ENCODE data around the gene CYP46A1. TPM values are rescaled to one million over a fixed set of nuclear protein-coding genes. Genes with fewer than 3 reads are reported as not detected.

CYP46A1 gene
- total RNA-seq, 1 donor from 2014 or later: 2.5 TPM

DNA sequence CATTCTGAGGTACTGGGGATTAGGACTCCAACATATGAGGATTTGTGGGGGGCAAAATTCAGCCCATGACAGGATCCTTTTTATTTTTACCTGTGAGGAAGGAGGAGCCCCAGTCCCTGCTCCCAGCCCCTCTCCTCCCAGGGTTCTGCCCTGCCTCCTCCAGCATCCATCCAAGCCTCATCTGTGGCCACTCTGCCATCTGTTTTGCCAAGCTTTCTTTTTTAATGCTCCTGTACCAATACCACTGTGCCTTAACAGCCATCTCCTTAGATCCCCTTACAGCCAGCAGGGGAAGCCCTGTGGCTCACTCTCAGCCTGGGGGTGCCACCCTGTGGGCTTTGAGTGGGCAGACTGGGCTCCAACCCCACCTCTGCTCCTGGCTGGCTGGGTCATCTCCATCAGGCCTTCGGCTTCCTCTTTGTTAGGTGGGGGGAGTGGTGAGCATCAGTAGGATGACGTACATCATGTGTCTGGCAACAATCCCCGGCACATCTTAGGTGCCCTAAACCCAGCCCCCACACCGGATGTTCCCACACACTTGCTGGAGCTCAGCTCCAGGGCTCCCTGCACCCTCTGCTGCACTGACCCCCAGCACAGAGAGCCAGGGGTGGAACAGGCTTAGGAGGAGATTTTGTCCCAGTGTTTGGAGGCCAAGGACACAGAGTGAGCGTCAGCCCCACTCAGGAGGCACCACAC lies 40.2 kb downstream of the CYP46A1 start:
- intact Hi-C loops (cut with DNase I): no loop called here
- DNase-seq (ENCODE audit: low spot score) (peak; percentile 43), ATAC-seq (no peak)

DNA sequence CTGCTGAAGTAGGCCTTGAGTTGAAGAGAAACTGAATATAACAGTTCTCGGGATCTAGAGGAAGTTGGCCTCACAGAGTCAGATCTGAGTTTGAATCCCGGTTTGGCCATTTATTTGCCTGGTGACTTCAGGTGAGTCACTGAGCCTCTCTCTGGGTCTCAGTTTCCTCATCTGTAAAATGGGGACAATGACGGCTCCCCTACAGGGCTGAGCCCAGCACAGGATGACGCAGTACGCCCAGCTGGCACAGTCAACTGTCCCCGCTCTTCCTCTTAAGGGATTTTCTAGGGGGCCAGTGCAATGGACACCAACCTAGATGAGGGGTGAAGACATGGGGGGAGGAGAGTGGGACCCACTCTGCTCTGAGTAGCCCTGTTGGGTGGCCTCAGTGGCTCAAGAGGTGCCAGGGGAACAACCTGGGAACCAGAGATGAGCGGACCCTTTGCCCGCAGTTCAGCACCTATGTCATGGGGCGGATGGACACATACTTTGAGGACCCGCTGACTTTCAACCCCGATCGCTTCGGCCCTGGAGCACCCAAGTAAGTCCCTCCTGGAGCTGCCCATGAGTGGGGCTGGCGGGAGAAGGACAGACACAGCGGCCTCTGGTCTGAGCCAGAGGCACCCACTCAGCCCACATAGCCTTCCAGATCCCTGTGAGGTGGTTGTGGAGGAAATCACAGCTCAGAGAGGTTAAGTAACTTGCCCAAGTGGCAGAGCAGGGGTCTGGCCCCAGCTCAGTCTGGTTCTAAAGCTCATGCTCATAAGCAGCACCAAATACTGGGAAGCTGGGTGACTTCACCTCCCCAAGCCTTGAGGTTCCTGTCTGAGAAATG lies 41.1 kb downstream of the CYP46A1 start:
- ATAC-seq: no peak
- DNase-seq (ENCODE audit: low spot score): peak; percentile 37
- intact Hi-C loops (cut with DNase I): no loop called here

DNA sequence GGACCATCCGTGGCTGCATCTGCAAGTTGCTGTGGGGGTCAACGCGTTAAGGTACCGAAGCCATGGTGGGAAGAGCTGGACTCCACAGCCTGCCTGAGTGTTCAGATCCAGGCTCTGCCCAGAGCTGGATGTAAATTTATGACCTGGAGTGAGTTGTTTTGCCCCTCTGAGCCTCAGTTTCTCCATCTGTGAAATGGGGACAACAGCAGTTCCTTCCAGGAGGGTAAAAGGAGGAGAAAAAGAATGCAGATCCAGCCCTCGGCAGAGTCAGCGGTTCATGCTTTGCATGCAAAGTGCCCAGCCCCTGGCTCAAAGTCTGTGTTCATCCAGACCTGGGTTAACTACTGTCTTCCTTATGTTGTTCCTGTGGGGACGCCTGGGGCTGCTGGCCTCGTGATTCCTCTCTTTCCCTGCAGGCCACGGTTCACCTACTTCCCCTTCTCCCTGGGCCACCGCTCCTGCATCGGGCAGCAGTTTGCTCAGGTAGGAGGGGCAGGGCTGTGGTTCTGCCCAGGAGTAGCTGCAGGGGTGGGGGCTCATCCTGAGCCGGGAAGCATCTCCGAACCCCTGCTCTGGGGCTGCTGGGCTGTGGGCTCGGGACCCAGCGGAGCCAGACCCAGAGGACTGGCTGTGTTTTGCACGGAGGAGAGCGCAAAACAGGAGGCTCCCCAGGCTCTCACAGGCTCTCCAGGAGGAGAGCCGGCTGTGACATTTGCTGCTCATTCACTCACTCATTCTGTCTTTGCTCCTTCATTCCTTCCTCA lies 41.9 kb downstream of the CYP46A1 start:
- intact Hi-C loops (cut with DNase I): no loop called here
- ATAC-seq: no peak
- DNase-seq (ENCODE audit: low spot score): peak; percentile 43

DNA sequence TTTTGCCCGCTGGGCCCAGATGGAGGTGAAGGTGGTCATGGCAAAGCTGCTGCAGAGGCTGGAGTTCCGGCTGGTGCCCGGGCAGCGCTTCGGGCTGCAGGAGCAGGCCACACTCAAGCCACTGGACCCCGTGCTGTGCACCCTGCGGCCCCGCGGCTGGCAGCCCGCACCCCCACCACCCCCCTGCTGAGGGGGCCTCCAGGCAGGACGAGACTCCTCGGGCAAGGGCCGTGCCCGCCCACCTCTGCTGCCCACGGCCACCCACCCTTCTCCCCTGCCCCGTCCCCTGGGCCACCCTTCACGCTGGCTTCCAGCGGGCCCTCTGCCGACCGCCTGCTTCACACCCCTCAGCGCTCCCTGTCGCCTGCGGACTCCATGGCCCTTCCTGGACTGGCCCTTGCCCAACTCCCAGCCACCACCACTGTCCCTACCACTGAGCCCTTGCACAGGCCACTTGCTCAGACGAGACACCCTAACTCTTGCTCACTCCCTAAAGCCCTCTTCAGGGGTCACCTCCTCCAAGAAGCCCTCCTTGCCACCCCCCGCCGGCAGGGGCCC lies 42.5 kb downstream of the CYP46A1 start:
- peak; percentile 55 for DNase-seq (ENCODE audit: low spot score)
- intact Hi-C loops (cut with DNase I): no loop called here
- ATAC-seq: no peak

DNA sequence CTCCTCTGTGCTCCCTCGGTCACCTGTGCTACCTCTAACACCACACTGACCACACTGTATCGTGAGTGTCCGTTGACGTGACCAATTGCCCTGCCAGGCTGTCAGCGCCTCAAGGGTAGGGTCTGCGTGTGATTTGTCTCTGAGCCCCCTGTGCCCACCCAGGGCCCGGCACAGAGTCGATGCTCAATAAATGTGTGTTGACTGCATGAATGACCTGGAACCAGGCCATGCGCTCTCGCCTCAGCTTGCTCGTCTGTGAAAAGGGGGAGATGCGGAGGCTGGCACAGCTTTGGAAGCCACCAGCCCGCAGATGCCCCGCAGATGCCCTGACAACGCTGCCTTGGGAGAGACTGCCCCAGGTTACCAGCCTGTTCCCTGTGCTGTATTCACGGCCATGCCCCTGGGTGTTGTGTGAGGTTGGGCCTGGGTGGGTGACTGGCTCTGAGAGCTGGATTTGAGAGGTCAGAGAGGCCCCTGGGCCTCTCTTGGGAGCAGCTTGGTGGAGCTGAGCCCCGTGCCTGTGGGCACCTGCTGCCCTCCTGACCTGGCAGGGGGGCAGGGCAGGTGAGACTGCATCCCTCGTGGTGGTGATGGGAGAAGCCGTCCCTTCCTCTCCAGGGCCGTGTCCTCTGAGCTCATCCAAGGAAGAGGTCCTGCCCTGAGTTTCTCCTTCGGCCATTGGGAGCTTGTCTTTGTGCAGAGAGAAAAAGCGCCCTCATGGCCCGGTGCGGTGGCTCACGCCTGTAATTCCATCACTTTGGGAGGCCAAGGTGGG lies 43.2 kb downstream of the CYP46A1 start:
- DNase-seq (ENCODE audit: low spot score) (peak; percentile 51), ATAC-seq (no peak)
- intact Hi-C loops (cut with DNase I): no loop called here

DNA sequence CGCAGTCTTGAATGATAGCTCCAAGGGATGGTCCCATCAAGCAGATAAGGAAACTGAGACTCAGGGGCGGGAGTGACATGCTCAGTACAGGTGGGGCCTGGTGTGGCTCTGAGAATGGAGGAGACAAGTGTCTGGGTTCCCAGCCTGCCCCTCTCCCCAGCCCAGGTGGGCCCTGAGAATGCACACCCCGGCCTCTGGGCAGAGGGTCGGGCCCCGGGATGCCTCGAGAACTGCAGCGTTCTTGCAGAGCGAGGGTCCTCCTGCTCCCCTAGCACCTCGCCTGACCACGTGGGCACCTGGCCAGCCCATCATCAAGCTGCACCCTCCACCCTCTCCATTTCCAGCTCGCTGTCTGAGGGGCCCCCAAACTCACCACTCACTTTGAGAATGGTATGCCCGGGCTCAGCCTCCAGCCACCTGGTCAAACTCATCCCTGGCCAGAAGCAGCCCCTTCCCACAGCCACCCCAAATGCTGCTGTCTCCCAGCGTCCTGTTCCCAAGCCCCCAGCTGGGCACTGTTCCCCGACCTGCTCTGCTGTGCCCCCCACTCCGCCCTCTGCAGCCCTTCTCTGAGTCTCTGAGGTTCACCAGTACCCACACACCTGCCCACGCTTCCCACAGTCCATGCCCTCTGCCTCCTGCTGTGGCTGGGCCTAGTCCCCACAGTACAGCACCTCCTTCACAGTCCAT lies 44.3 kb downstream of the CYP46A1 start:
- DNase-seq (ENCODE audit: low spot score) (peak; percentile 56), ATAC-seq (no peak)
- intact Hi-C loops (cut with DNase I): no loop called here

DNA sequence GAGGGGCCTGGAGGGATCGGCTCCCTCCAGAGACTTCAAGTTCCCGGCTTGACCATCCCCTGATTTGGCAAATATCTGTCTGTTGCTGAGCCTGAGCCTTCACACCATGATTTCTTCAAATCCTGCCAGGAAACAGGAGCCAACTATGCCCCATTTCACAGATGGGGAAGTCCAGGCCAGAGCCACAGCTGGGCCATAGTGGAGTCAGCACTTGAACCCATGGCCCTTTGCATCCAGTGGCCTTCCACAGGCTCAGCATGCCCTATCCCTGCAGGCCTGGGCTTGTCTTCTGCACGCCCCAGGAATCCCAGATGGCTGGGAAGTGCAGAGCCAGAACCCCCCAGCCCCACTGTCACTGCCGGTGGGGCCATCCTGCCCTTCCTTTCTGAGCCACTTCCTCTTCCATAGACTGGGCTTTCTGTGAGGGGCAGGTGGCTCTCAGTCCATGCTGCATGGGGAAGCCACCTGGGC lies 44.9 kb downstream of the CYP46A1 start:
- intact Hi-C loops (cut with DNase I): no loop called here
- DNase-seq (ENCODE audit: low spot score) (peak; percentile 36), ATAC-seq (no peak)

DNA sequence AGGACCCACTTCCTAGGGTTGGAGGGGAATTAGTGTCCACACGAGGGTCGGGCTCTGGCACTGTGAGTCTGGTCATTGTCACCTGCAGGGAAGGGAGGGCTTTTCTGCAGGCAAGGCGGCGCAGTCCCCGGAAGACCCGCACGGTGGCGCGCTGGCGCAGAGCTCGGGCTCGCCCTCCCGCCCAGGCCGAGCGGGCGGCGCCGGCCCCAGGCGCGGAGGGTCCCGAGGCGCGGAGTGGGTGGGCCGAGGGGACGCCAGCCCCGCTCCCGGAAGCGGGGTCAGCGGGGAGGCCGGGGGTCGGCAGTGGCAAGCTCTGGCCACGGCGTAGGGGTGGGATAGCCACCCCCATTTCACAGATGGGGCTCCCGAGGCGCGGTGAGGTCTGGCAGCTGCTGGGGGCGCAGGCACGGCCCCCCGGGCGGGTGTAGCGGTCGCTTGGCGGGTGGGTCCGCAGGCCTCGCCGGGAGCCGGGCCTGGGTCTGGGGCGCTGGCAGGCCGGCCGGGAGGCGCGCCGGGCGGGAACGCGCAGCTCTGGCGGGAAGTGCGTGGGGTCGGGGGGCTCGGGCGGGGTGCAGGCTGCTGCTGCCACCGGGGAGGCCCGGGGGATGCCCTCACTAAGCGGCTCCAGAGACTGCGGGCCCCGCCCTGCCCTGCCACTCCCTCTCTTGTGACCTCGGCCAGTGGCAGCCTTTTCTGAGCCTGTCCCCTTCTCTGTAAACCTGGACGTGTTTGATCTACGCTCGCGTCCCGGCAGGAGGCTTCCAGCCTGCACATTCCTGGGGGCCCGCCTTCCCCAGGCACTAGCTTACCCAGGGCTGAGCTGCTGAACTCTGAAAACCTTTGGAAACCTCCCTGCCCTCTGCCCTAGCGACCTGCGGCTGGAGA lies 46.1 kb downstream of the CYP46A1 start:
- DNase-seq (ENCODE audit: low spot score): peak; percentile 89
- ATAC-seq: peak; percentile 31
- intact Hi-C loops (cut with DNase I): no loop called here

DNA sequence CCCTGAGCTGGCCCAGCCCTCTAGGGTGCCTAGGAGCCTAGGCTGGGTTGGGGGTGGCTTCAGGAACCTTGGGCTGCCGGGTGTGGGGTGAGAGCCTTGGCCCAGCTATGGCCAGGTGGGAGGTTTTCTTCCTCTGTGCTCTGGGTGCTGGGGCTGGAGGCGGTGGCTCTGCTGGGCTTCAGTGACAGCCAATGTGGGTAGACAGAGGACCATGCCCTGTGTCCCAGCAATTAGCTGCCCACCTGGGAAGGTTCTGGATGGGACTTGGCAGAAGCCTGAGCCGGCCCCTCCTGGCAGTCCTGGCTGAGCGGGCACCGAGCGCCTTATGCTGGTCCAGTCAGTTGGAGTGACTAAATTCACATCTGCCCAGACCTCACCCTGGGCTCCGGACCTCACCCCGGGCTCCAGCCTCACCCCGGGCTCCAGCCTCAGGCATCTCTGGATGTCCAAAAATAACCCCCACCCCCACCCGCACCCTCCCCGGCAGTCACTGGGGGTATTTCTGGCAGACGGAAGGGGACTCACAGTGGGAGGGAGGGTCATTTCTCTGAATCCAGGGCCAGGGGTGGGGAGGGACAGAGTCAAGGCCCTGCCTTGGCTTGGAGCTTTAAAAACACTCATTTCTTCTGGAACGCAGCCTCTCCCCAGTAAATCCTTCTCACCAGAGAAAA lies 46.9 kb downstream of the CYP46A1 start:
- intact Hi-C loops (cut with DNase I): no loop called here
- peak; percentile 25 for ATAC-seq

DNA sequence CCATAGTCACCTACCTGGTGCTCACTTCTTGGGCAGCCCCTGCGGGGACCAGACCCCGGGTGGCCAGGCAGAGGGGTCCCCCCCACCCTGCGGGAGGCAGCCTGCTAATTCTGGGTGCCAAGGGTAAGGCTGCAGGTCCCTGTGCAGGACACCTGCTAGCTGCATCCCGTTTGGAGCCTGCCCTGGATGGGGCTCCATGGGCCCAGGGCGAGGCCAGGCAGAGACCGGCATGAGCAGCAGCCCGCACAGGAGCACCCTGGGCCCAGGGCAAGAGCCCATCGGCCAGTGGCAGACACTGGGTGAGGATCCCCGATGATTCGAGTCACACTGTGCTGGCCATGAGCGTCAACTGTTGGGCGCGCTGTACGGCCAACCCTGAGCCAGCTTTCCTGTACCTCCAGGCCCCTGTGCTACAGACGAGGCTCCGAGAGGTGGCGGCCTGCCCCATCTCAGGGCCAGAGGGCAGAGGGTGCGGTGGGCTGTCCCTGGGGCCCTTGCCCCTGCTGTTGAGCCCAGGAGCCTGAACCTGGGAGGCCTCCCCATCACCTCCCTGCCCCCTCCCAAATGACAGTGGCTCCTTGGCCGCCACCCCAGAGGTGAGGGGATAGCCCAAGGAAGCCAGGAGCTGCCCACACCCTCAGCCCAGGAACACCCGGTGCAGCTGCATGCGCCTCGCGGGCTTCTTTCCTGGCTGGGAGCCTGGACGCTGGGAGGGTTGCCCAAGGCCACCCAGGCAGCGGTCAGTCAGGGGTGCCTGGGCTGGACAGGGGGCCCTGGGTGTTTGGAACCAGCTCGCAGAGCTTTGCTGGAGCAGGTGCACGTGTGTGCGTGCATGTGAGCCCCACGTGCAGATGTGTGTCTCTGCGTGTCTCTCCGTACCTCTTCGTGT lies 47.7 kb downstream of the CYP46A1 start:
- DNase-seq (ENCODE audit: low spot score): peak; percentile 70
- peak; percentile 69 for ATAC-seq
- intact Hi-C loops (cut with DNase I): loop anchor here (2.0 kb wide), 1 partner anchor 153 kb away; no protein-coding TSS in a partner anchor

More for the DNA sequence above, 46.9 kb downstream of the CYP46A1 start:
- peak; percentile 61 for DNase-seq (ENCODE audit: low spot score)

DNA sequence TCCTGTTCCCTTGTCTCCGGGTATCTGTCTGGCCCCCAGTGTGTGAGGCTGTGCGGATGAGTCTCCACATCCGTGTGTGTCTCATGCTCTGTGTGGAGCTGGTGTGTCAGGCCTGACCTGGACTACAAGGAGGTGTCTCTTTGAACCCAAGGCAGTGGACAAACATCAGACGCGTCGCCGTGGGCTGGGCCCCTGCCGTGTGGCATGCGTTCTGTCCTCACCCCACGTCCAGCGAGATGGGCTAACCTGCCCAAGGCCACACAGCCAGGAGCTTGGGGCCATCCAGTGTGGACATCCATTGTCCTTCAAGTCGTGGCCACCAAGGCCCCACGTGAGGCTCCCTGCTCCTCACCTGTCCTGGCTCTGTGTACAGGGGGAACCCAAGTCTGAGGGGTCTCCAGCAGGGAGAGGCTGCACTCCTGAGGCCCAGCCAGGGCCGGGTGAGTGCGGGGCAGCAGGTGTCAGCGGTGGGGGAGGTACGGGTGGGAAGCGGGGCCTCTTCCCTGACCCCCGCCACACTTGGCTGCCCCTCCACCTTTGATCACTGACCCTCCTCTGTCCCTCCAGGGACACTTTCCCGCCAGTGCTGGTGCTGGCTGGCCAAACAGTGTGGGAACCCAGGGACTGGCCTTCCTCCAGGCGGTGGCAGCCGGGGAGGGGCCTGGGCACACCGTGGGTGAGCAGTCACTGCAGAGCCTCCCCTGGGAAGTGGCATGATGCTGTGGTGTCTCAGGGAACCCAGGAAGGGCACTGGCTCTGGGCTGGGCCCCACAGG lies 48.5 kb downstream of the CYP46A1 start:
- DNase-seq (ENCODE audit: low spot score) (peak; percentile 56), ATAC-seq (peak; percentile 35)
- intact Hi-C loops (cut with DNase I): loop anchor here (2.0 kb wide), 1 partner anchor 152 kb away; no protein-coding TSS in a partner anchor

DNA sequence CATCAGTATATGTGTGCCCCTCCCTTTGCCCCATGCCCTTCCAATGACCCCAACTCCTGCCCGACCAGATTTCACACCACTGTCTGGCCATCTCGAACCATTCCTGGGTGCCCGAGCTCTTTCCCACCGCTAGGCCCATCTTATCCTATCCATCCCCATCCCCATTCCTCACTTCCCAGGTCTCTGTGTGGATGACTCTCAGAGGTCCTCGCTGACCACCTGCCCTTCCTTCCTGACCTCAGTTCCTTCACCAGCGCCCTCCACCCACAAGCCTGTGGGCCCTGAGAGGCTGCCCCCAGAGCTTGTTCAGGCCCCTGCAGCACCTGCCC lies 49.1 kb downstream of the CYP46A1 start:
- intact Hi-C loops (cut with DNase I): loop anchor here (2.0 kb wide), 1 partner anchor 152 kb away; no protein-coding TSS in a partner anchor
- no peak for DNase-seq (ENCODE audit: low spot score)
- no peak for ATAC-seq

DNA sequence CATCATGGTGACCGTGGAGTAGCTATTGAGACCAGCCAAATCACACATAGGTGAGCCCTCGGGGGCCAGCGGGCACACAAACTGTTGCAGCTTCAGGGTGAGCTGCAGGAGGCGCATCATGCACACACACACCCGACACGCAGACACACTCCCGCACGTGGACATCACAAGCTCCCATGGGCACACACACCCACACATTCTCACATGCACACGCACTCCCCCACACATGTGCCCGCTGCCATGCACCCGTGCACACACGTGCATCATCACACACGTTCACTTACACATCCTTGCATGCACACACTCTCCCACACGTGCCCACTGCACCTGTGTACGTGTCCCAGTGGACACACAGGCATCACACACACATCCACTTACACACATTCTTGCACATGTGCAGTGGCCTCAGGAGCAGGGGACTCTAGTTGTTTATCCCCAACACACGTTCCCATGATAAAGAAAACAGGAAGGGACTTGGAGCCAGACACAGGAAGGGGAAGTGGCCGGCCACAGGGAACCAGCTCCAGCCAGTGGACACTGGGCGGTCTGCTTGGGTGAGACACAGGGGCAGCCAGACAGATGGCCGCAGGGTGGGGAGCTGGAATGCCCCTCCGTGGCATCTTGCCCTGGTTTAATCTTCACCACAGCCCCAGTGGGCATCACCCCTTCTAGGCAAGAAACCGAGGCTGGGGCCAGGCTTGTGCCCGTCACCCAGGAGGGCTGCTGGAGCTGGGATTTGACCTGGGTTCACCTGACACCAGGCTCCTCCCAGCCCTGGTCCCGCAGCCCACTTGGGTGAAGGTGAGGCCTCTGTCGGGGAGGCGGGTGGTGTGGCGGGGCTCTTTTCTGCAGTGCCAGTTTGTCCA lies 49.7 kb downstream of the CYP46A1 start:
- peak; percentile 73 for DNase-seq (ENCODE audit: low spot score)
- intact Hi-C loops (cut with DNase I): loop anchor here (2.0 kb wide), 1 partner anchor 151 kb away; no protein-coding TSS in a partner anchor
- peak; percentile 14 for ATAC-seq
